ENCODE measurements around the gene RERE.
"Not testable (repeated sequence)": the region's sequence is repeated elsewhere in the genome, so short reads cannot be mapped to it uniquely, and the experiment has no call there.

Gene RERE

GRCh38 chr1:8631163-8631562, 186.3 kb downstream of the RERE start:
- no peak for DNase-seq

- peak; percentile 17 for DNase-seq
These were observed 188.0 kb downstream of the RERE start for GRCh38 chr1:8629241-8630091.

GRCh38 chr1:8628606-8629005, 188.8 kb downstream of the RERE start:
- DNase-seq: no peak

- no peak for DNase-seq
These were observed 189.7 kb downstream of the RERE start for GRCh38 chr1:8627728-8628127.

- no peak for DNase-seq
These were observed 191.2 kb downstream of the RERE start for GRCh38 chr1:8625981-8626898.

GRCh38 chr1:8625491-8625890, 191.9 kb downstream of the RERE start:
- no peak for DNase-seq

GRCh38 chr1:8623651-8624192, 193.7 kb downstream of the RERE start:
- not testable (repeated sequence) for DNase-seq

- DNase-seq: not testable (repeated sequence)
These were observed 195.6 kb downstream of the RERE start for GRCh38 chr1:8621785-8622348.

- DNase-seq: not testable (repeated sequence)
These were observed 196.3 kb downstream of the RERE start for GRCh38 chr1:8621034-8621582.

GRCh38 chr1:8619917-8620502, 197.4 kb downstream of the RERE start:
- DNase-seq: not testable (repeated sequence)

- not testable (repeated sequence) for DNase-seq
These were observed 198.0 kb downstream of the RERE start for GRCh38 chr1:8619419-8619818.

GRCh38 chr1:8616791-8617190, 200.6 kb downstream of the RERE start:
- DNase-seq: not testable (repeated sequence)

GRCh38 chr1:8611634-8612515, 205.6 kb downstream of the RERE start:
- peak; percentile 86 for DNase-seq

- no peak for DNase-seq
These were observed 209.5 kb downstream of the RERE start for GRCh38 chr1:8607906-8608305.

- DNase-seq: no peak
These were observed 213.1 kb downstream of the RERE start for GRCh38 chr1:8604041-8604945.

- peak; percentile 97 for DNase-seq
These were observed 214.2 kb downstream of the RERE start for GRCh38 chr1:8603220-8603616.

GRCh38 chr1:8602471-8603219, 214.8 kb downstream of the RERE start:
- DNase-seq: peak; percentile 97

GRCh38 chr1:8600336-8600735, 217.1 kb downstream of the RERE start:
- DNase-seq: no peak

- DNase-seq: no peak
These were observed 217.7 kb downstream of the RERE start for GRCh38 chr1:8599646-8600212.
